GM19238 (cell line): ENCODE data around the gene RAD51B.

ENCODE experiments used
- DNase-seq: peaks from one replicate; pipeline ENCODE4 v3.0.0; 2011; ENCODE audit warnings: low spot score; ENCODE audit not compliant: insufficient read length

Gene RAD51B

GRCh38 chr14:68230950-68231717, 411.6 kb downstream of the RAD51B start:
- no peak for DNase-seq

- no peak for DNase-seq
These were observed 412.3 kb downstream of the RAD51B start for GRCh38 chr14:68231898-68232297.

- DNase-seq: no peak
These were observed 412.9 kb downstream of the RAD51B start for GRCh38 chr14:68232300-68233055.

GRCh38 chr14:68233101-68233784, 413.7 kb downstream of the RAD51B start:
- DNase-seq: no peak

GRCh38 chr14:68234101-68234905, 414.7 kb downstream of the RAD51B start:
- DNase-seq: no peak

- DNase-seq: no peak
These were observed 415.4 kb downstream of the RAD51B start for GRCh38 chr14:68235011-68235410.

- no peak for DNase-seq
These were observed 417.2 kb downstream of the RAD51B start for GRCh38 chr14:68236582-68237458.

- no peak for DNase-seq
These were observed 419.0 kb downstream of the RAD51B start for GRCh38 chr14:68238551-68238950.

- no peak for DNase-seq
These were observed 419.4 kb downstream of the RAD51B start for GRCh38 chr14:68238976-68239375.

- no peak for DNase-seq
These were observed 420.6 kb downstream of the RAD51B start for GRCh38 chr14:68239988-68240771.

GRCh38 chr14:68241862-68242487, 422.4 kb downstream of the RAD51B start:
- no peak for DNase-seq

- no peak for DNase-seq
These were observed 424.0 kb downstream of the RAD51B start for GRCh38 chr14:68243450-68244010.

GRCh38 chr14:68244262-68244980, 424.8 kb downstream of the RAD51B start:
- no peak for DNase-seq

- DNase-seq: no peak
These were observed 425.8 kb downstream of the RAD51B start for GRCh38 chr14:68245146-68246073.

- DNase-seq: no peak
These were observed 426.7 kb downstream of the RAD51B start for GRCh38 chr14:68246074-68246785.

- no peak for DNase-seq
These were observed 427.2 kb downstream of the RAD51B start for GRCh38 chr14:68246786-68247105.

GRCh38 chr14:68247274-68247673, 427.7 kb downstream of the RAD51B start:
- no peak for DNase-seq
